ENCODE measurements around the gene ZNF236. TPM values are rescaled to one million over a fixed set of nuclear protein-coding genes. Genes with fewer than 3 reads are reported as not detected.

Gene ZNF236
- polyA plus RNA-seq, 1 donor from 2014 or later, result 7.7 TPM

DNA sequence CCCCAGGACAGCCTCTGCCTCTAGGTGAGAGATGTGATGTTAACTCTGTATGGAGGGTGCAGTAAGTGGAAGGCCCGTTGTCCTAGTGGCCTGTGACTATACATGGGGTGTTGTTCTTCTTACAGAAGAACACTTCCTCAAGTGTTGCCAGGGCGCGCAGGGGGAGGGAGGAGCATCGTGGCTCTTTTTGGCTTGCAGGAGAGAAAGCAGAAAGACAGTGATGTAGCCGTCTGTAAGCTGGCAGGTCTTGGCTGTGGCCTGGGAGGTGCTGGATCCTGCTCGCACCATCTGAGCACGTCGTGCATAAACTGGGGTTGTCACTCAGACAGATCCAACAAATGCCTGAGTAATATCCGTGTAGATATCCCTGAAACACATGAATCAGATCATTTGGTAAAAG lies 44.3 kb downstream of the ZNF236 start:
- Histone ChIP-seq H3K27me3 (ENCODE audit: insufficient read depth, low read depth, low read length) (no peaks in the 10 kb centered on the region), H3K9me2 (ENCODE audit: insufficient read depth, low read length) (no peaks in the 10 kb centered on the region), H3K4me2 (ENCODE audit: low read length) (no peak overlapping the region), H4K20me1 (ENCODE audit: insufficient read depth) (no peaks in the 10 kb centered on the region), H3F3A (ENCODE audit: insufficient read depth, low read length, poor library complexity, severe bottlenecking) (no peaks in the 10 kb centered on the region), H3K9me3 (ENCODE audit: low read length) (no peaks in the 10 kb centered on the region), H3K27ac (ENCODE audit: low read length) (no peak overlapping the region), H3K9ac (ENCODE audit: low read length) (no peak overlapping the region), H2AFZ (ENCODE audit: low read depth, low read length) (no peak overlapping the region), H3K4me3 (ENCODE audit: low read length) (no peak overlapping the region), H3K36me3 (ENCODE audit: insufficient read depth, low read length) (peaks cover 9% of the 10 kb centered on the region), H3K79me2 (replicated peaks; ENCODE audit: insufficient read depth, low read length) (no peaks in the 10 kb centered on the region)
- TF ChIP-seq SMC3 (conservative IDR thresholded peaks at IDR 0.05; ENCODE audit: poor library complexity) (no peak), TAF1 (IDR thresholded peaks at IDR 0.05; ENCODE audit: low read depth) (no peak), MXI1 (conservative IDR thresholded peaks at IDR 0.05; ENCODE audit: poor library complexity, severe bottlenecking) (no peak)
- TF ChIP-seq, protein P1, sequence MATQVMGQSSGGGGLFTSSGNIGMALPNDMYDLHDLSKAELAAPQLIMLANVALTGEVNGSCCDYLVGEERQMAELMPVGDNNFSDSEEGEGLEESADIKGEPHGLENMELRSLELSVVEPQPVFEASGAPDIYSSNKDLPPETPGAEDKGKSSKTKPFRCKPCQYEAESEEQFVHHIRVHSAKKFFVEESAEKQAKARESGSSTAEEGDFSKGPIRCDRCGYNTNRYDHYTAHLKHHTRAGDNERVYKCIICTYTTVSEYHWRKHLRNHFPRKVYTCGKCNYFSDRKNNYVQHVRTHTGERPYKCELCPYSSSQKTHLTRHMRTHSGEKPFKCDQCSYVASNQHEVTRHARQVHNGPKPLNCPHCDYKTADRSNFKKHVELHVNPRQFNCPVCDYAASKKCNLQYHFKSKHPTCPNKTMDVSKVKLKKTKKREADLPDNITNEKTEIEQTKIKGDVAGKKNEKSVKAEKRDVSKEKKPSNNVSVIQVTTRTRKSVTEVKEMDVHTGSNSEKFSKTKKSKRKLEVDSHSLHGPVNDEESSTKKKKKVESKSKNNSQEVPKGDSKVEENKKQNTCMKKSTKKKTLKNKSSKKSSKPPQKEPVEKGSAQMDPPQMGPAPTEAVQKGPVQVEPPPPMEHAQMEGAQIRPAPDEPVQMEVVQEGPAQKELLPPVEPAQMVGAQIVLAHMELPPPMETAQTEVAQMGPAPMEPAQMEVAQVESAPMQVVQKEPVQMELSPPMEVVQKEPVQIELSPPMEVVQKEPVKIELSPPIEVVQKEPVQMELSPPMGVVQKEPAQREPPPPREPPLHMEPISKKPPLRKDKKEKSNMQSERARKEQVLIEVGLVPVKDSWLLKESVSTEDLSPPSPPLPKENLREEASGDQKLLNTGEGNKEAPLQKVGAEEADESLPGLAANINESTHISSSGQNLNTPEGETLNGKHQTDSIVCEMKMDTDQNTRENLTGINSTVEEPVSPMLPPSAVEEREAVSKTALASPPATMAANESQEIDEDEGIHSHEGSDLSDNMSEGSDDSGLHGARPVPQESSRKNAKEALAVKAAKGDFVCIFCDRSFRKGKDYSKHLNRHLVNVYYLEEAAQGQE (IDR thresholded peaks at IDR 0.05; ENCODE audit: borderline replicate concordance), result no peak
- TF ChIP-seq, protein P2, sequence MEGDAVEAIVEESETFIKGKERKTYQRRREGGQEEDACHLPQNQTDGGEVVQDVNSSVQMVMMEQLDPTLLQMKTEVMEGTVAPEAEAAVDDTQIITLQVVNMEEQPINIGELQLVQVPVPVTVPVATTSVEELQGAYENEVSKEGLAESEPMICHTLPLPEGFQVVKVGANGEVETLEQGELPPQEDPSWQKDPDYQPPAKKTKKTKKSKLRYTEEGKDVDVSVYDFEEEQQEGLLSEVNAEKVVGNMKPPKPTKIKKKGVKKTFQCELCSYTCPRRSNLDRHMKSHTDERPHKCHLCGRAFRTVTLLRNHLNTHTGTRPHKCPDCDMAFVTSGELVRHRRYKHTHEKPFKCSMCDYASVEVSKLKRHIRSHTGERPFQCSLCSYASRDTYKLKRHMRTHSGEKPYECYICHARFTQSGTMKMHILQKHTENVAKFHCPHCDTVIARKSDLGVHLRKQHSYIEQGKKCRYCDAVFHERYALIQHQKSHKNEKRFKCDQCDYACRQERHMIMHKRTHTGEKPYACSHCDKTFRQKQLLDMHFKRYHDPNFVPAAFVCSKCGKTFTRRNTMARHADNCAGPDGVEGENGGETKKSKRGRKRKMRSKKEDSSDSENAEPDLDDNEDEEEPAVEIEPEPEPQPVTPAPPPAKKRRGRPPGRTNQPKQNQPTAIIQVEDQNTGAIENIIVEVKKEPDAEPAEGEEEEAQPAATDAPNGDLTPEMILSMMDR (IDR thresholded peaks at IDR 0.05; ENCODE audit: poor library complexity, severe bottlenecking), result no peak

DNA sequence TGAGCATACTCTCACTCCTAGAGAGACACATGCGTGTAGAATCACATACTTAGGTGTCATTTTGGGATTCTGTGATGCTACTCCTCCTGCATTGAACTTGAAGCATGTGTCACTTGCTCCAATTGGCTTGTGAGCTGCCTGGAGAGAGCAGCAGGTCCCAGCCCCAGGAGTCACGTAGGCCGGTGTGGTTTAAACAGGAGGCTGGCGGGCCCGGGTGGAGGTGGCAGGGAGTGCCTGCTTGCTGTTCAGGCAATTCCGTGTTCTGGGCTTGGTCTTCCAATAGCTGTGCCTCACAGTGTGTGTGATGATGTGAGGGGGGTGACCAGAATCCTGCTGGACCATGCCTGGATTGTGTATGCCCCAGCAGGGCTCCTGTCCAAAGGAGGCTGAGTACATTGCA lies 51.0 kb downstream of the ZNF236 start:
- no peak overlapping the region for H3K4me2 ChIP-seq (ENCODE audit: low read length)
- H3K27ac ChIP-seq (ENCODE audit: low read length), result no peak overlapping the region
- H2AFZ ChIP-seq (ENCODE audit: low read depth, low read length), result no peak overlapping the region
- H3K9ac ChIP-seq (ENCODE audit: low read length), result no peak overlapping the region
- no peaks in the 10 kb centered on the region for H4K20me1 ChIP-seq (ENCODE audit: insufficient read depth)
- no peaks in the 10 kb centered on the region for H3K9me2 ChIP-seq (ENCODE audit: insufficient read depth, low read length)
- no peaks in the 10 kb centered on the region for H3K27me3 ChIP-seq (ENCODE audit: insufficient read depth, low read depth, low read length)
- H3K4me3 ChIP-seq (ENCODE audit: low read length), result no peak overlapping the region
- TF ChIP-seq POLR2AphosphoS5 (IDR thresholded peaks at IDR 0.05) (no peak), TAF1 (IDR thresholded peaks at IDR 0.05; ENCODE audit: low read depth) (no peak)
- H3K79me2 ChIP-seq (replicated peaks; ENCODE audit: insufficient read depth, low read length), result no peaks in the 10 kb centered on the region
- H3K36me3 ChIP-seq (ENCODE audit: insufficient read depth, low read length), result no peaks in the 10 kb centered on the region
- H3F3A ChIP-seq (ENCODE audit: insufficient read depth, low read length, poor library complexity, severe bottlenecking), result no peaks in the 10 kb centered on the region
- H3K9me3 ChIP-seq (ENCODE audit: low read length), result no peaks in the 10 kb centered on the region

DNA sequence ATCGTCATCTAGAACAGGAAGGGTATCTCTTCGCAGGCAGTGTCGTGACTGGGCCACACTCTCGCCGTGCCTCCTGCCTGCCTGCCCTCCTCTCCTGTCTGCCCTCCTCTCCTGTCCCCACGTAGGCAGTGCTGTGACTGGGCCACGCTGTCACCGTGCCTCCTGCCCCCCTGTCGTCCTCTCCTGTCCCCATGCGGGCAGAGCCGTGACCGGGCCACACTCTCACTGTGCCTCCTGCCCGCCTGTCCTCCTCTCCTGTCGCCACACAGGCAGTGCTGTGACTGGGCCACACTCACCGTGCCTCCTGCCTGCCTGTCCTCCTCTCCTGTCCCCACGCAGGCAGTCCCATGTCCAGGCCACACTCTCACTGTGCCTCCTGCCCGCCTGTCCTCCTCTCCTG lies 51.4 kb downstream of the ZNF236 start:
- H3K4me3 ChIP-seq (ENCODE audit: low read length), result no peak overlapping the region
- H3K9me3 ChIP-seq (ENCODE audit: low read length), result no peaks in the 10 kb centered on the region
- no peaks in the 10 kb centered on the region for H3F3A ChIP-seq (ENCODE audit: insufficient read depth, low read length, poor library complexity, severe bottlenecking)
- H3K27ac ChIP-seq (ENCODE audit: low read length), result no peak overlapping the region
- H3K27me3 ChIP-seq (ENCODE audit: insufficient read depth, low read depth, low read length), result no peaks in the 10 kb centered on the region
- H3K9me2 ChIP-seq (ENCODE audit: insufficient read depth, low read length), result no peaks in the 10 kb centered on the region
- H2AFZ ChIP-seq (ENCODE audit: low read depth, low read length), result no peak overlapping the region
- no peaks in the 10 kb centered on the region for H4K20me1 ChIP-seq (ENCODE audit: insufficient read depth)
- H3K79me2 ChIP-seq (replicated peaks; ENCODE audit: insufficient read depth, low read length), result no peaks in the 10 kb centered on the region
- no peak overlapping the region for H3K4me2 ChIP-seq (ENCODE audit: low read length)
- H3K9ac ChIP-seq (ENCODE audit: low read length), result no peak overlapping the region
- TF ChIP-seq TAF1 (IDR thresholded peaks at IDR 0.05; ENCODE audit: low read depth), result no peak
- TF ChIP-seq, protein P1 (IDR thresholded peaks at IDR 0.05; ENCODE audit: borderline replicate concordance), result no peak
- no peak for TF ChIP-seq EP300 (conservative IDR thresholded peaks at IDR 0.05; ENCODE audit: poor library complexity, severe bottlenecking)
- no peak for TF ChIP-seq EZH2 (IDR thresholded peaks at IDR 0.05; ENCODE audit: borderline replicate concordance, insufficient read depth, low read length, poor library complexity, severe bottlenecking)
- TF ChIP-seq POLR2AphosphoS5 (IDR thresholded peaks at IDR 0.05), result no peak
- TF ChIP-seq, protein P2 (IDR thresholded peaks at IDR 0.05; ENCODE audit: poor library complexity, severe bottlenecking), result no peak
- TF ChIP-seq RAD21 (conservative IDR thresholded peaks at IDR 0.05), result no peak
- no peak for TF ChIP-seq MXI1 (conservative IDR thresholded peaks at IDR 0.05; ENCODE audit: poor library complexity, severe bottlenecking)
- no peak for TF ChIP-seq SMC3 (conservative IDR thresholded peaks at IDR 0.05; ENCODE audit: poor library complexity)
- H3K36me3 ChIP-seq (ENCODE audit: insufficient read depth, low read length), result no peaks in the 10 kb centered on the region

Data from neural cell (in vitro differentiated cells).